GM19035 (cell line): ENCODE measurements around the gene TES.
"Not testable (repeated sequence)": the region's sequence is repeated elsewhere in the genome, so short reads cannot be mapped to it uniquely, and the experiment has no call there.

ENCODE experiments used
- ATAC-seq: cut with Tn5 transposase; IDR thresholded peaks from one replicate; pipeline ENCODE4 v1.9.1; 2021; ENCODE audit not compliant: unreplicated experiment

TES gene, protein sequence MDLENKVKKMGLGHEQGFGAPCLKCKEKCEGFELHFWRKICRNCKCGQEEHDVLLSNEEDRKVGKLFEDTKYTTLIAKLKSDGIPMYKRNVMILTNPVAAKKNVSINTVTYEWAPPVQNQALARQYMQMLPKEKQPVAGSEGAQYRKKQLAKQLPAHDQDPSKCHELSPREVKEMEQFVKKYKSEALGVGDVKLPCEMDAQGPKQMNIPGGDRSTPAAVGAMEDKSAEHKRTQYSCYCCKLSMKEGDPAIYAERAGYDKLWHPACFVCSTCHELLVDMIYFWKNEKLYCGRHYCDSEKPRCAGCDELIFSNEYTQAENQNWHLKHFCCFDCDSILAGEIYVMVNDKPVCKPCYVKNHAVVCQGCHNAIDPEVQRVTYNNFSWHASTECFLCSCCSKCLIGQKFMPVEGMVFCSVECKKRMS

DNA sequence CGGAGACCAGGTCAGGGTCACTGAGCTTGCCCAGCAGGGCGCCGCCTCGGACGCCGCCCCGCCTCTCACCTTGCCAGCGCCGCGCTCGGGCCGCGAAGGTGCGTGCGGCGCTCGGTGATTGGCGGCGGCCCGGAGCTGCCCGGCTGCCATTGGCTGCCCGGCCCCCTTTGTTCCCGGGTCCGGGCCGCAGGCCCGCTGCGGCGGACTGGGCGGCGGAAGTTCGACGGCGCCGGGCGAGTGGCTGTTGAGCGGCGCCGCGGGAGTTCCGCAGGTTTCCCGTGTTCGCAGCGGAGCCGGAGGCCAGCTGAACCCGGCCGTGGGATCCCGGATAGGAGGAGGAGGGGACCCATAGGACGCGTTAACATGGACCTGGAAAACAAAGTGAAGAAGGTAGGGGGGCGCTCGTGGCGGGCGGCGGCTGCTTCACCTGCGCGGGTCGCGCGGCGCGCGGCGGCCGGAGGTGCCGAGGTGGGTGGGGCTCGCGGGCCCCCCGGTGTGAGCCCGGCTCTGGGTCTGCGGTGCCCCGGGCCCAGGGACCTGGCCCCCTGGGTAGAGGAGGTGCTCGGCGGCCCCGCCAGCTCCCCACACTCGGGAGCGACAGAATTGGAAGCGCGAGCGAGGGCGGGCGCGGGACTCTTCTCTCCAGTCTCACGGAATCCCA is at the start of gene TES:
Gene TES, plus strand, starts transcription at position 195 of the 661 bp plus-strand sequence. Its CDS starts 169 bp downstream, at position 364.
- ATAC-seq: peak; percentile 87

DNA sequence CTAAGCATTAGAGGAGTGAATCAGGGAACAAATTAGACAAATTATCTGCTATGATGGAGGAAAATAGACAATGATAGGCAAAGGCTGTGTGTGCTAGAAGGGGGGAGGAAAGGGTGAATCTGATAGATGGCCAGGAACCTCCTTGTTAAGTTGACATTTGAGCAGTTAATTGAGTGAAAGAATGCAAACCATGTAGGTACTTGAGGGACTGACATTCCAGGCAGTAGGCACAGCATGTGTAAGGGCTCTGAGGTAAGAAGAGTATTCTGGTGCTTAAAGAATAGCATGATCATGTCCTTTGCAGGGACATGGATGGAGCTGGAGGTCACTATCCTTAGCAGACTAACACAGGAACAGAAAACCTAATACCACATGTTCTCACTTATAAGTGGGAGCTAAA is 48.6 kb upstream of the TES start:
- no peak for ATAC-seq

DNA sequence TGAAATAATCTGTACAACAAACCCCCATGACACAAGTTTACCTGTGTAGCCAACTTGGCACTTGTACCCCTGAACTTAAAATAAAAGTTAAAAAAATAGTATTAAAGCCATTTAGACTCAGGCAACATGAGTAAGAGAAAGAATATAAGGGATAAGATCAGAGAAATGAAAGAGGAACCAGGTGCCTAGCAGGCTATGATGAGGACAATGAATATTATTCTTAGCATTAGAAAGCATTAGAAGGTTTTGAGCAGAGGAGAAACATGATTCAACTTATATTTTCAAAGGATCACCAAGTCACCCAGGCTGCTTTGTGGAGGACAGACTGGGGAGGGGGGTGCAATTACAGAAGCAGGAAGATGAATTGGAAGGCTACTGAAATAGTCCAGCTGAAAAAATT is 48.1 kb upstream of the TES start:
- ATAC-seq: no peak

DNA sequence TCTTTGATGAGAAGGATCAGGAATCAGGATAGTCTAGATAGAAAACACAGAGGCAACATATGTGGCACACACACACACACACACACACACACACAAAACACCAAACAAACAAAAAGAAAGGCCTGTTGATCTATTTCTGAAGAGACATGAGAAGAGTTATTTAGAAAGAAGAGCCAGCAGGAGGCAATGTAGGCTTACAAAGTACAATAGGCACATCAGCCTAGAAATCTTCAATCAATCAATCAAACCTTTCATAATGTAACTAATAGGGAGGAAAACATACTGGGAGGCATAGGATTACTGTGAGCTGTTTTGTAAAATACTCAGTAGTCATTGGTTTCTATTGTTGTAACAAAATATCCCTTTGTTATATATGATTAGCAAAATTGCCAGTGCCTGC is 47.3 kb upstream of the TES start:
- ATAC-seq: no peak

DNA sequence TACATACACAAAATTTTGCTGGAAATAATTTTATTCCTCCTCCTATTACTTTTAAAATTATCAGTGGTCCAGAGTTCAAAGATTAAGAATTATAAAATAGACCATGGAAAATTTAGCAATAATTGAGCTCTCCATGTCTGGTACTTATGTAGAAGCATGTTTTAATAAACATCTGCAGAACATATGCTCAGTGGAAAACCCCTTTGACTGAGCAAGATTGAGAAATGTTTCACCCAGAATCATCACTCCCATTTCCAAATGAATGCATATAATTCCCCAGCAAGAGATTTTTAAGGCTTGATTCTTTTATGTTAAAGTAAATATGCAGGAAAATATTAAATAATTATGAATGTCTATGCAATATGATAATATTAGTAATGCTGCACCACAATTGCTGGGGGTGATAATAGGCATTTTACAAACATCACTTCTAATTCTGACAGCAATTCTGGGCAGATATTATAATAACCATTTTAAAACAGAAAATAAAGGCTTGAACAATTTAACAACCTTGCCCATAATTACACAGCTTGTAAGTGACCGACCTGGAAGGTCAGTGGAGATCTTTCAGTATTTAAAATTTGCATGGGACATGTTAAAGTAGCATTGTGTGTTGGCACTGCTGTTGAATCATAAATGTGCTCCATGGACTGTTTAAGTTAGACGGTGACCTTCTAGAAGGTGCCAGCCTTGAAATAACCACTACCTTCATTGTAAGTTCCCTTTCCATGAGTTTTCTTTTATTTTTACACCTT is 45.6 kb upstream of the TES start:
- no peak for ATAC-seq

DNA sequence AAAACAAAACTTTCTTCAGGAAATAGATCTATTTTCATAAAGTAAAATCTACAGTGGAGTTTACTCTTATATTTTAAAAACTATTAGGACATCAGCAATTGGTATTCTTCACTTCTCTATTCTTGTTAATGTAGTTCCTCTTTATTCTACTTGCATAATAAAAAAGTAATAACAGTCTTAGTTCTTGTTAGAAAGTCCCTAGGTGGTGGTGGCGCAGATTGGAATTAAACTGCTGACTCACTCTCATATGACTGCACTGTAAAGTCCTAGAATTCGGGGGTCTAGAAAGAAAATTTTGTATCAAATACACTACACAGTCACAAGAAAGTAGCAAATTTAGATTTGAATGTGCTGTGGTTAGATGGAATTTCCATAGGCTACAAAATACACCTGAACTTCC is 44.6 kb upstream of the TES start:
- peak; percentile 68 for ATAC-seq

DNA sequence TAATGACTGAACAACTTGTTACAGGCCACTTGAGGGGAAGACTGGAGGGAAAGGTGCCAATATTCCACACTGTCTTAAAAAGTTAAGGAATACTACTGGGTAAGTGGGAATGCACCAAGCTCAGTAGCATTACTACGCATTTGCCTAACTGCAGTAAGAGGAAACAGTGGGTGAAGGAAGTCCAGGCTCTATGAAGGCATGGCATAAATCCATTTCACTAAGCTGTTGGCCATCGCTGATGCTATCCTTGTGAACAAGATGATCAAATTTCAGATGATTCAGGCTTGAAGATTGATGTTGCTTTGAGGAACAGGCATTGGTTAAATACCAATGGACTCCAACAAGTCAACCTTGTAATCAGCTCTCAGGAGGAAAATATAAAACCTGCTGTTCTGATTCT is 44.2 kb upstream of the TES start:
- ATAC-seq: no peak

DNA sequence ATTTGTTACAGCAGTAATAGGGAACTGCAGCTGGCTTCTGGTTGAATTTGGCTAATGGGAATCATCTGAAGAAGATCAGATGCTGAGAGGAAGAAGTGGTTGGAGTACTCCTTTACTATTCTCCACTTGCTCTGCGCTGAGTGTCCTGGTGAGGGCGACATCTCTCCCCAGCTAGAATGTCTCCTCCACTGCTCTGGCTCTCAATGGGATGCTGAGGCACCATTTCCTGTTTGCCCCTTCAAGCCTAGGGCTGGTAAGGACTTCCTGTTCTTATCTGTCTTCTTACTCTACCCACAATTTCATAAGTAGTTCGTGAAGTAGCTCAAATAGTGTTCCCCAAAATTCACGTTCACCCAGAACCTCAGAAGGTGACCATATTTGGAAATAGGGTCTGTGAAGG is 43.2 kb upstream of the TES start:
- no peak for ATAC-seq

DNA sequence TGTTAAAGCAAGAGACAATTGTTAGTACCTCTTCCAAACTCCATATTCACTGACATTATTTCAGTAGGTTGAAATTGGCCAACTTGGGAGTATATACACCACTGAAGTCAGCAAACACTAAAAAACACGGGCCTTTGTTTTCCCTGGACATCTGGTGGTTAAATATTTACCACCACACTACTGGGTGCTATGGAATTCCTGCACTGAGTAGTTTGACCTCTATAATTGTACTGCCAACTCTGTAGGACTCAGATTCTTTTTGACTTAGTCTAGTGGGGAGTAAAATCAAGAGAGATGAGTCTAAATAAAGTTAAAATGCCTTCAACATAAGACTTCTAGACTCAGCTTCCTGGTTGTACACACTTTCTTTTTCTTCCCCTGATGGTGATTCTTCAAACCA is 41.3 kb upstream of the TES start:
- no peak for ATAC-seq

DNA sequence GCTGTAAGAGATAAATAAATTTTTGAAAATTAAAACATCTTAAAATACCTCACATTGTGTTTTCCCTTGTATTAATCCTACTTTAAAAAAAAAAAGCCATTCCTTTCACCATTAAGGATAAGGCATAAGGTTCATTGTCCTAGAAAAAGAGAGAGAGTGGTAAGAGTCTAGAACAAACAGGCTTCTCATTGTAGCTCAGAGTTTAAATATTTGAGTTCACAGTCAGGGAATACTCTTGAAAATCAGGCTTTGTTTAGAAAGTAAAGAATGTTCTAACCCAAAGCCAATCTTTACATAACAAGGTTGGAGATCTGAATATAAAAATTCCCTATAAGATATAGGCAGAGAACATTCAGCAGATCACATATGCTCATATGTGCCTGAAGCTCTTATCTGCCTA is 40.2 kb upstream of the TES start:
- no peak for ATAC-seq

DNA sequence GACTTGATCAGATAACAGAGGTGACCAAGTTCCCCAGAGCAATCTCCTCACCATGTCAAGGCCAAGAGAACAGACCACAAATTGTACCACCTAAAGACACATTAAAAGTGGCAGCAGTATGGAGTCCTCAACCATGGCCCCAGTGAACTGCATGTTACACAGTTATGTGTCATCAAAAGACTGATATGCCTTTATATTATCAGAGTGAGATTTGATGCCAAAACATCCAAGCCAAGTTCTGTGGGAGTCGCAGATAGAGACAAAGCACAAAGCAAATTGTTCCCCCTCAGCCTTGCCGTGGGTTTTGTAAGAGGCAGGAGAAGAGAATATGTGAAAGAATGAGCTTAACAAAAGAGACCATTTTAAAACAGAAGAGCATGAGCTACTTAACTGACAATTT is 39.2 kb upstream of the TES start:
- no peak for ATAC-seq

DNA sequence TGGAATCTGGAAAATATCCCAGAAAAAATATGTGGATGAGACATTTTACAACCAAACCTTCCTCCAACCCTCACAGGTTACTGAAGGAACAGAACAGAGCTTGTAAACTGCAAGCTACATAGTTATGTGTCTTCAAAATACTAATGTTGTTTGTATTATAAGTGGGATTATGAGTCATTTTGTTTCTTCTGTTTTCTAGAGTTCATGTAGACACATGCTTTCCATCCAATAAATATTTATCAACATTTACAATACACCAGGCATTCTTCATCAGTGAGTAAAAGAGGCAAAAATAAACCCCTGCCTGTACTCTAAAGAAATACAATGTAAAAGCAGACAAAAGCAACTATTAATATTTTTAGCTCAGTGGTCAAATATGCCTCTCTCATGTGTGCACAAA is 38.0 kb upstream of the TES start:
- no peak for ATAC-seq

DNA sequence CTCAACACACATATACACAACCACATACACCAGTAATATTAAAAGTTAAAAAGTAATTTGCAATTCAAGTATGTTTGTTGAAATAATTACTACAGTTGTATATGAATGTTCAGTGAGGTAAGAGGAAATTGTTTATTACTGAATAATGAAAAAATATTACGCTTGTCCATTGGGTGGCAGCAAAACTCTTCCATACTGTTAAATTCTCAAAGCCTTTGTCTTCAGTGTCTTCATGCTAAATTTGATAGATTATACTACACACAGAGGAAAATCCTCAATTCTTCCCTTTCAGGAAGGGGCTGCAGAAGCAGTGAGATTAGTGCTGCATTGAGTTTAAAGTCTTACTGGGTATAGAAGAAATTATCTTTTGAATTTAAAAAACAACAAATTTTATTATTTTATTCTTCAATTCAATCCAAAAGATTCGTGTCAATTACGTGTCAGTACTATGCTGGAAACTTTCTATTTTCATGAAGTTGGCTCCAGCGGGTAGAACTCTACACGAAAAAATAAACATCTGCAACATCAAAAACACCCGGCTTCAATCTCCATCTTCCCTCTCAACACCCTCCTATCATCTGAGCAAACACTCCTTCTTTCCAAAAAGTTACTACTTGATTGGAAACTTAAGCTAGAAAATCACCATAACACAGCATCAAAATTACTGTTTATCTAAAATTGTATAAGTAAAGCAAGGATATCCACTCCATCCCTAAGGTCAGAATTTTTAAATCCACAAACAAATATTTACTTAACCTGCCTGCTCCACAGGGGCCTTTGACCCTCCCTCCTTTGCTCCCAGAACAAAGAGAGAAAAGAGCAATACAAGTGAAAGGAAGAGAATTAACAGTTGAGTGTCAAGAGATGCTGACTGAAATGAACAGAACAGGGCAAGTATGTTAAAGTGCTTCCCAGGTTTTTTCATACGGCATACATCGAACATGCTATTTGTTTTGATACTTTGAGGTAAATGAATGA is 37.0 kb upstream of the TES start:
- ATAC-seq: peak; percentile 59

DNA sequence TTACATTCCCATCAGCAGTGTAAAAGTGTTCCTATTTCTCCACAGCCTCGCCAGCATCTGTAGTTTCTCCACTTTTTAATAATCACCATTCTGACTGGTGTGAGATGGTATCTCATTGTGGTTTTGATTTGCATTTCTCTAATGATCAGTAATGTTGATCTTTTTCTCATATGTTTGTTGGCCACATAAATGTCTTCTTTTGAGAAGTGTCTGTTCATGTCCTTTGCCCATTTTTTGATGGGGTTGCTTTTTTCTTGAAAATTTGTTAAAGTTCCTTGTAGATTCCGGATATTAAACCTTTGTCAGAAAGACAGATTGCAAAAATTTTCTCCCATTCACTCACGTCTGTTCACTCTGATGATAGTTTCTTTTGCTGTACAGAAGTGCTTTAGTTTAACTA is 35.2 kb upstream of the TES start:
- not testable (repeated sequence) for ATAC-seq

DNA sequence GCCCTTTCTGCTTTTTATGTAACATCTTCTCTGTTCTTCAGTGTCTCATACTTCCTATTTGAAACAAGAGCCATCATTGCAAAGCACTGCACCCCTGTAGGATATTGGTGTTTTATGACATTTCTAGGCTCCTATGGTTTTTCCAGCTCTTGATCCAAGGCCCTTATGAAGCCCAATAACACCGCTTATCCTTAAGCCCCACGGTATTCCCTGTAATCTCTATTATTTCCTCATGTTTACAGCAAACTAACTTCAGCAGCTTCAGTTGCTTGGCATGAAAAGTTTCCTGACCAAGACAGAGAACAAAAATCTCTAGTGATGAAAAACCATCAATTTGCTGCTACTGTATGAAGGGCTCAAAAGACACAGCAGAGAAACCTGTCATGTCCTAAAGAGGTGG is 34.1 kb upstream of the TES start:
- ATAC-seq: no peak

DNA sequence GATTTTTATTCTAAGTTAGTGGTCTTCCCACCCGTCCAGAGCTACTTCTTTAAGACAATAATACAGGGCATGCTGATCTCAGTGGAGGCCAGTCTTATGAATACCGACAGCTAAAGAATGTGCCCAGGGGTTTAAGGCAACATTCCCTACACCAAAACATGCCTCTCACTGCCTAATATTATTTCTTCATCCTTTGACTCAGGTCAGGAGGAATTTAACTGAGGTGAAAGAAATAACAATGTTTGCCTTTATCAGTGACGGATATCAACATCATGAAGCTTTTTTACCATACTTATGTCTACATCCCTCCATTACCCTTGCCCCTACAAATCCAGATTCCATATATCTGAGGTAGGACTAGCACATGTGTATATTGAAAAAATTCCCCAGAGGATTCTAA is 33.3 kb upstream of the TES start:
- no peak for ATAC-seq

DNA sequence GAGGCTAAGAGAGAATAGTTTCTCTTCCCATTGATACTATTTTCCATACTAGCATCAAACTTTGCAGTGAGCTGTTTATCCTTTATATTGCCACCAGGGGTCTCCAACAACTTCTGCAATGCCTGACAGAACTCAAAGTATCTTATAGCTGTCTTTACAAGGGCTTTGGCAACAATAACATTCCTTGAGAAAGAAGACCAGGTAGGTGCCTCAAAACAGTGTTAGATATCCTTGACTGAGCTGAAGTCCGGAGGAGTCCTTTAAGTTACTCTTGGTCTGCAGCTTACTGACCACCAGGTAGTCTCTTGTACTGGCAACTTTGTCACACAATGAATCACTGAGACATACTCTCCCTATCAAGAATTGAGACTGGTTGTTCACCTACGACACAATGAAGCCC is 30.0 kb upstream of the TES start:
- ATAC-seq: peak; percentile 91

DNA sequence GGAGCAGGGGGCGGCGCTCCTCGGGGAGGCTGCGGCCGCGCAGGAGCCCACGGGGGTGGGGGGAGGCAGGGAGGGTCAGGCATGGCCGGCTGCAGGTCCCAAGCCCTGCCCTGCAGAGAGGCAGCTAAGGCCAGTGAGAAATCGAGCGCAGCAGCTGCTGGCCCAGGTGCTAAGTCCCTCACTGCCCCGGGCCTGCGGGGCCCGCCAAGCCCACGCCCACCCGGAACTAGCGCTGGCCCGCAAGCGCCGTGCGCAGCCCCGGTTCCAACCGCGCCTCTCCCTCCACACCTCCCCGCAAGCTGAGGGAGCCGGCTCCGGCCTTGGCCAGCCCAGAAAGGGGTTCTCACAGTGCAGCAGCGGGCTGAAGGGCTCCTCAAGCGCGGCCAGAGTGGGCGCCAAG is 28.3 kb upstream of the TES start:
- no peak for ATAC-seq

DNA sequence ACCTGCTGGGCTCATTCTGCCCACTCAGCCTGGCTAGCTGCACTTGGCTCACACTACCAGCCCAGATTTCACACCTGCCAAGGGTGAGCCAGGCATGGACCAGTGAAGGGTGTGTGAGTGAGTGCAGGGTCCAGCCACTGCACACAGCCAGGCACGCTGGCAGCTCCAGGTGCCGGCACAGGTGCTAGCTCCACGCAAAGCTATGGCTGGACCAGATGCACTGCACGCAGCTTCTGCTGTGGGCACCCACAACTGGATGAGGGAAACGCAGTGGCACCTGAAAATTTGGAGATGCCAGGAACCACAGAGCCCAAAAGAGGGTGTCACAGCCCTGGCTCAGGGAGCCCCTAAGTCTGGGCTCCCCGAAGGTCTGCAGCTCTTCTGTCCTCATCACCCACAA is 24.9 kb upstream of the TES start:
- ATAC-seq: no peak

DNA sequence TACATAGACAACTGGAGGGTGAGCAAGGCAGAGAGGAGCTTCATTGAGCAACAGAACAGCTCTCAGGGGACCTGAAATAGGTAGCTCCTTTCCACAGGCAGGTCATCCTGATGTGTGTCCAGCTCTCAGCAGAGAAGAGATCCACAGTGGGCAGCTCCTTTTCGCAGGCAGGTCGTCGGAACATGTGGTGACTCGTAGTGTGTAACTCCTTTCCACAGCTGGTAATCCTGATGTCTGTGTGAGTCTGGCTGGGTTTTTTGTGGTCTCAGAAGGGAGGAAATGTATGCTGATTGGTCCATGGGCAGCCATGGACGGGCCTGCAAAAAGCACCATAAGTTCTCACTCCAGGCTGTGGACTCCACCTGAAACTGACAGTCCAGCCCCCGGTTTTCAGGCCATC is 24.4 kb upstream of the TES start:
- no peak for ATAC-seq

DNA sequence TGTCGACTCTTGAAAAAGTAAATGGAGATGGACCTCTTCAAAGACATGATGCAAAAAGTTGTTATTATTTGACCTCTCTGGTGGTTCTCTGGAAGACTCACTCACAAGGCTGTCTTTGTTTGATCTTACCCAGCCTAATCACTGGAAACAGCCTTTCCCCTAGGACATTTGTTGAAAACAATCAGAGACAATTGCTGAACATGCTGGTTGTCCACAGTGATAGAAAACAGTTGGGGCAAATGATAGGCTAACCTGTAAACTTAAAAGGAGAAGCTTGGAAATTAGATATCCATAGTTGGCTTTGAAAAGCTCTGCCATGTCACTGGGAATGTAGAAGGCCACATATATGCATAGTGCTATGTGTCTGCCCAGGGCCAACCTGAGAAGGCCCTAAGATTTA is 22.9 kb upstream of the TES start:
- ATAC-seq: no peak
